H1 (cell line): ENCODE results near the gene KRTAP6-1. TPM values are rescaled to one million over a fixed set of nuclear protein-coding genes. Genes with fewer than 3 reads are reported as not detected.

ENCODE experiments used
- CTCF ChIA-PET: fragments of 300-600 bp; sonication (Branson Sonifier 250); formaldehyde crosslinking; loops from one replicate; lab custom pipeline; 2021; ENCODE audit not compliant: partially characterized antibody; lab: Charles Lee
- POLR2A ChIA-PET: fragments of 300-600 bp; sonication (Branson Sonifier 250); formaldehyde crosslinking; loops from one replicate; lab custom pipeline; 2021; ENCODE audit warnings: inconsistent platforms; ENCODE audit not compliant: partially characterized antibody; lab: Charles Lee
- DNase-seq, 2 experiments: peaks; one replicate each; pipeline versions ENCODE4 v3.0.0 to v3.0.0-alpha.2; 2010 to 2022; ENCODE audit warnings: low spot score in 2 of 2, low read depth in 1 of 2, mixed read lengths in 1 of 2
- FAIRE-seq: peaks from 2 replicates; lab custom pipeline; 2011; peaks lifted over from hg19 to GRCh38; lab: Jason Lieb, UNC
- H2AFZ ChIP-seq: 2 replicates; pipeline ENCODE4 v1.8.1; 2012; ENCODE audit warnings: low read length, inconsistent platforms
- H2AK5ac ChIP-seq: 2 replicates; pipeline ENCODE4 v1.6.1; 2013; ENCODE audit warnings: low read depth, low read length
- H2BK120ac ChIP-seq: replicated peaks from 2 replicates; pipeline ENCODE3; 2013; ENCODE audit warnings: low read depth, low read length, inconsistent platforms
- H2BK12ac ChIP-seq: 2 replicates; pipeline ENCODE4 v1.6.1; 2013; ENCODE audit warnings: low read depth, low read length
- H2BK15ac ChIP-seq: 2 replicates; pipeline ENCODE4 v1.6.1; 2013; ENCODE audit warnings: low read length
- H2BK20ac ChIP-seq: 2 replicates; pipeline ENCODE4 v1.6.1; 2013; ENCODE audit warnings: low read length
- H2BK5ac ChIP-seq: 2 replicates; pipeline ENCODE4 v1.6.1; 2013; ENCODE audit warnings: low read depth, low read length
- H3K14ac ChIP-seq: 2 replicates; pipeline ENCODE4 v1.6.1; 2013; ENCODE audit warnings: inconsistent platforms; ENCODE audit not compliant: insufficient read length
- H3K18ac ChIP-seq: 2 replicates; pipeline ENCODE4 v1.6.1; 2013; ENCODE audit warnings: low read length; ENCODE audit errors: extremely low read depth
- H3K23ac ChIP-seq: 2 replicates; pipeline ENCODE4 v1.6.1; 2013; ENCODE audit warnings: inconsistent platforms; ENCODE audit not compliant: insufficient read length
- H3K23me2 ChIP-seq: 2 replicates; pipeline ENCODE4 v1.6.1; 2013; ENCODE audit warnings: low read depth, low read length
- H3K27ac ChIP-seq: 2 replicates; pipeline ENCODE4 v1.6.1; 2011; ENCODE audit warnings: low read depth, low read length, inconsistent platforms
- H3K27me3 ChIP-seq, 4 experiments: replicated peaks in 1 of 4; 1 replicate in 1 of 4; 2 replicates in 3 of 4; pipeline versions ENCODE4 v1.6.1 to v1.8.1; 2011 to 2013; ENCODE audit warnings: low read length in 3 of 4, mild to moderate bottlenecking in 3 of 4, inconsistent platforms in 2 of 4, mixed read lengths in 2 of 4, moderate library complexity in 1 of 4; ENCODE audit not compliant: control insufficient read depth in 3 of 4, insufficient read depth in 3 of 4; ENCODE audit errors: extremely low read depth in 1 of 4
- H3K36me3 ChIP-seq, 4 experiments: 2 replicates each; pipeline versions ENCODE4 v1.6.1 to v1.8.1; 2011 to 2013; ENCODE audit warnings: mild to moderate bottlenecking in 4 of 4, low read length in 3 of 4, moderate library complexity in 2 of 4, control low read depth in 1 of 4, inconsistent platforms in 1 of 4; ENCODE audit not compliant: insufficient read depth in 4 of 4, control insufficient read depth in 2 of 4
- H3K4ac ChIP-seq: replicated peaks from 2 replicates; pipeline ENCODE3; 2013; ENCODE audit warnings: low read length, low read depth, mixed read lengths, inconsistent platforms; ENCODE audit not compliant: insufficient read length
- H3K4me1 ChIP-seq, 4 experiments: replicated peaks in 1 of 4; 1 replicate in 1 of 4; 2 replicates in 3 of 4; pipeline versions ENCODE4 v1.6.1 to v1.8.1; 2011 to 2013; ENCODE audit warnings: low read length in 3 of 4, inconsistent platforms in 2 of 4, mixed read lengths in 1 of 4; ENCODE audit not compliant: insufficient read depth in 4 of 4, control insufficient read depth in 3 of 4
- H3K4me2 ChIP-seq, 2 experiments: 2 replicates each; pipeline versions ENCODE4 v1.6.1 to v1.8.1; 2011 to 2013; ENCODE audit warnings: low read depth in 2 of 2, low read length in 2 of 2, control low read depth in 1 of 2, inconsistent platforms in 1 of 2, mild to moderate bottlenecking in 1 of 2; ENCODE audit not compliant: insufficient read depth in 1 of 2
- H3K4me3 ChIP-seq, 4 experiments: fragments of 200-600, 300-600 bp in 1 of 4; sonication (generic), shearing (Covaris generic), sonication (Bioruptor Twin) in 1 of 4; 2 replicates each; pipeline versions ENCODE4 v1.5.1 to v1.8.1; 2011 to 2016; ENCODE audit warnings: low read length in 4 of 4, low read depth in 3 of 4, control low read depth in 2 of 4, inconsistent platforms in 2 of 4, mild to moderate bottlenecking in 2 of 4, mixed read lengths in 1 of 4, moderate library complexity in 1 of 4; ENCODE audit not compliant: insufficient read depth in 2 of 4; ENCODE audit errors: extremely low read depth in 1 of 4
- H3K56ac ChIP-seq: replicated peaks from 2 replicates; pipeline ENCODE3; 2013; ENCODE audit warnings: low read depth, mild to moderate bottlenecking, mixed read lengths, low read length, inconsistent platforms; ENCODE audit not compliant: insufficient read length
- H3K79me1 ChIP-seq: 2 replicates; pipeline ENCODE4 v1.6.1; 2013; ENCODE audit warnings: low read depth, low read length, control low read depth
- H3K79me2 ChIP-seq, 2 experiments: 2 replicates each; pipeline versions ENCODE4 v1.6.1 to v1.8.1; 2012 to 2013; ENCODE audit warnings: low read length in 2 of 2, mild to moderate bottlenecking in 2 of 2, inconsistent platforms in 1 of 2; ENCODE audit not compliant: insufficient read depth in 2 of 2, control insufficient read depth in 1 of 2
- H3K9ac ChIP-seq, 4 experiments: replicated peaks in 1 of 4; 1 replicate in 1 of 4; 2 replicates in 3 of 4; pipeline versions ENCODE4 v1.6.1 to v1.8.1; 2011 to 2013; ENCODE audit warnings: low read depth in 3 of 4, low read length in 3 of 4, control low read depth in 2 of 4, mild to moderate bottlenecking in 2 of 4, moderate library complexity in 2 of 4, inconsistent platforms in 1 of 4; ENCODE audit errors: extremely low read depth in 1 of 4
- H3K9me3 ChIP-seq, 2 experiments: 2 replicates each; pipeline versions ENCODE4 v1.6.1 to v1.8.1; 2012 to 2013; ENCODE audit warnings: mild to moderate bottlenecking in 2 of 2, moderate library complexity in 2 of 2, control low read depth in 1 of 2, inconsistent platforms in 1 of 2, low read depth in 1 of 2, low read length in 1 of 2, mixed read lengths in 1 of 2; ENCODE audit not compliant: insufficient read depth in 2 of 2
- H4K20me1 ChIP-seq, 2 experiments: replicated peaks in 1 of 2; 2 replicates each; pipeline versions ENCODE3 to v1.8.1; 2011 to 2013; ENCODE audit warnings: inconsistent platforms in 2 of 2, low read length in 2 of 2, mild to moderate bottlenecking in 1 of 2; ENCODE audit not compliant: insufficient read depth in 2 of 2, control insufficient read depth in 1 of 2
- H4K5ac ChIP-seq: 2 replicates; pipeline ENCODE4 v1.6.1; 2013; ENCODE audit warnings: low read length, low read depth, mixed read lengths, inconsistent platforms; ENCODE audit not compliant: insufficient read length
- H4K8ac ChIP-seq: 2 replicates; pipeline ENCODE4 v1.8.0; 2013; ENCODE audit warnings: mild to moderate bottlenecking, moderate library complexity, low read length, inconsistent platforms; ENCODE audit not compliant: insufficient read depth; ENCODE audit errors: extremely low read depth
- H4K91ac ChIP-seq: replicated peaks from 2 replicates; pipeline ENCODE3; 2013; ENCODE audit warnings: low read length, mixed read lengths, inconsistent platforms; ENCODE audit not compliant: insufficient read length
- ASH2L ChIP-seq: fragments of 200-600, 300-600 bp; sonication (generic); IDR thresholded peaks from one replicate; pipeline ENCODE4 v1.7.1; 2017; ENCODE audit warnings: low read length
- BACH1 ChIP-seq: IDR thresholded peaks from 2 replicates; pipeline ENCODE4 v1.6.1; 2012; ENCODE audit warnings: low read length, improper control_type of control experiment
- BRCA1 ChIP-seq: IDR thresholded peaks from 2 replicates; pipeline ENCODE4 v1.6.1; 2012; ENCODE audit warnings: low read depth, low read length, improper control_type of control experiment
- CEBPB ChIP-seq: IDR thresholded peaks from 2 replicates; pipeline ENCODE4 v1.6.1; 2012; ENCODE audit warnings: low read depth, low read length
- CREB1 ChIP-seq: IDR thresholded peaks from 2 replicates; pipeline ENCODE4 v1.6.1; 2012; ENCODE audit warnings: inconsistent platforms
- CTBP2 ChIP-seq: IDR thresholded peaks from 2 replicates; pipeline ENCODE4 v1.7.0; 2011; ENCODE audit warnings: borderline replicate concordance, mild to moderate bottlenecking, moderate library complexity, mixed read lengths, low read length; ENCODE audit not compliant: insufficient read depth, insufficient read length
- JUND ChIP-seq: IDR thresholded peaks from 2 replicates; pipeline ENCODE4 v1.6.1; 2011; ENCODE audit warnings: mild to moderate bottlenecking, improper control_type of control experiment, low read length
- TEAD4 ChIP-seq: IDR thresholded peaks from 2 replicates; pipeline ENCODE4 v1.6.1; 2012; ENCODE audit warnings: low read depth, low read length, inconsistent platforms, mixed read lengths
- WGBS, 2 experiments: shearing (Covaris generic) in 1 of 2; methylation state at CpG; one replicate each; pipeline versions ENCODE4 v1.1.6 to v1.1.7; 2013 to 2015; ENCODE audit warnings: low lambda C conversion rate in 2 of 2, mixed read lengths in 2 of 2, inconsistent platforms in 1 of 2, low coverage in 1 of 2, missing lambda C conversion rate in 1 of 2; ENCODE audit not compliant: insufficient replicate concordance in 2 of 2, insufficient coverage in 1 of 2, insufficient read length in 1 of 2; ENCODE audit errors: extremely low coverage in 1 of 2, missing lambda C conversion rate in 1 of 2; 5-methylcytosine and 5-hydroxymethylcytosine counted together
- polyA plus RNA-seq, 7 experiments: library from polyadenylated mRNA; depleted of rRNA in 3 of 7; stranded (reverse) in 5 of 7; unstranded in 2 of 7; fragments of >200 nt in 5 of 7; fragments of 200-250 nt in 2 of 7; gene quantifications; 1 replicate in 5 of 7; 2 replicates in 1 of 7; 4 replicates in 1 of 7; pipeline versions ENCODE4 v1.2.1 to v1.2.3, GENCODE V29; 2011 to 2013; ENCODE audit warnings: missing spikeins in 2 of 7, mixed read lengths in 2 of 7
- total RNA-seq: library from RNA; stranded (reverse); fragmentation: NEBNext Ultra II Directional; extraction: Animal tissue kit (Norgen Biotek cat#: 25700); gene quantifications from 2 replicates; pipeline ENCODE4 v1.2.1, GENCODE V29; 2021

Gene KRTAP6-1
- total and polyA plus RNA-seq, 2 of the 8 experiments (the other 6 are each of a cell fraction or from before 2014, with no cell fraction given) = not detected

GRCh38 chr21:30628109-30628508 is 14.4 kb upstream of the KRTAP6-1 start:
- Histone ChIP-seq H2AK5ac (no peak overlapping the region), H3K4me2 (no peak overlapping the region), H4K5ac (no peak overlapping the region), H2BK5ac (no peak overlapping the region), H2BK15ac (no peak overlapping the region), H3K79me2 (no peaks in the 10 kb centered on the region), H2BK12ac (no peak overlapping the region), H3K4me1 (peaks cover 0 to 2% (median 0%) of the 10 kb centered on the region in 4 experiments; a peak in 2 of 7 replicates), H2BK120ac (no peak overlapping the region), H4K91ac (no peak overlapping the region), H3K79me1 (no peaks in the 10 kb centered on the region), H3K9ac (no peak overlapping the region), H3K14ac (no peak overlapping the region), H3K9me3 (peaks cover 7% of the 10 kb centered on the region in 2 experiments), H3K27ac (no peak overlapping the region), H3K27me3 (peaks cover 0 to 1% (median 0%) of the 10 kb centered on the region in 4 experiments; a peak in 1 of 7 replicates), H4K20me1 (no peaks in the 10 kb centered on the region), H2BK20ac (no peak overlapping the region), H3K23me2 (no peaks in the 10 kb centered on the region), H3K4me3 (no peak overlapping the region), H4K8ac (no peak overlapping the region), H3K56ac (no peak overlapping the region), H3K18ac (no peak overlapping the region), H3K36me3 (no peaks in the 10 kb centered on the region), H2AFZ (no peak overlapping the region), H3K23ac (no peak overlapping the region), H3K4ac (no peak overlapping the region)
- CTCF ChIA-PET = no interaction called here
- TF ChIP-seq TEAD4 = no peak
- no peak for TF ChIP-seq CREB1
- no peak for TF ChIP-seq BRCA1
- no peak for TF ChIP-seq BACH1
- TF ChIP-seq CEBPB = no peak
- no peak for TF ChIP-seq CTBP2
- no peak for TF ChIP-seq ASH2L
- no peak for TF ChIP-seq JUND
- POLR2A ChIA-PET = no interaction called here
- FAIRE-seq (no peak), DNase-seq (no peak)
- WGBS, 2 experiments = 90% methylated on average over 4 of the region's 4 CpGs; no CpG with 5 or more reads in 1 of the 2 experiments
